HG02943 (cell line): Measurements from ENCODE around the gene ALG12.

ENCODE experiments used
- ATAC-seq: cut with Tn5 transposase; IDR thresholded peaks from one replicate; pipeline ENCODE4 v1.9.1; 2021; ENCODE audit warnings: mild to moderate bottlenecking, low read depth, moderate library complexity; ENCODE audit not compliant: unreplicated experiment

ALG12 gene

GRCh38 chr22:49958366-49958921, 40.2 kb upstream of the ALG12 start:
- ATAC-seq = no peak

GRCh38 chr22:49957826-49958365, 39.7 kb upstream of the ALG12 start:
- no peak for ATAC-seq

GRCh38 chr22:49956914-49957825, 38.9 kb upstream of the ALG12 start:
- ATAC-seq = no peak

GRCh38 chr22:49956418-49956770, 38.2 kb upstream of the ALG12 start:
- ATAC-seq = no peak

GRCh38 chr22:49955581-49956417, 37.6 kb upstream of the ALG12 start:
- ATAC-seq = no peak

GRCh38 chr22:49954991-49955580, 36.8 kb upstream of the ALG12 start:
- ATAC-seq = no peak

- no peak for ATAC-seq
Measured at GRCh38 chr22:49954354-49954753, 36.1 kb upstream of the ALG12 start.

- ATAC-seq = no peak
Measured at GRCh38 chr22:49953680-49954344, 35.6 kb upstream of the ALG12 start.

GRCh38 chr22:49953027-49953679, 34.9 kb upstream of the ALG12 start:
- no peak for ATAC-seq

- no peak for ATAC-seq
Measured at GRCh38 chr22:49951986-49952896, 34.0 kb upstream of the ALG12 start.

- ATAC-seq = no peak
Measured at GRCh38 chr22:49951678-49951985, 33.4 kb upstream of the ALG12 start.

- no peak for ATAC-seq
Measured at GRCh38 chr22:49951000-49951677, 32.9 kb upstream of the ALG12 start.

GRCh38 chr22:49950396-49950994, 32.3 kb upstream of the ALG12 start:
- no peak for ATAC-seq

GRCh38 chr22:49949914-49950292, 31.7 kb upstream of the ALG12 start:
- no peak for ATAC-seq

GRCh38 chr22:49948958-49949913, 31.0 kb upstream of the ALG12 start:
- no peak for ATAC-seq

- ATAC-seq = no peak
Measured at GRCh38 chr22:49948116-49948957, 30.1 kb upstream of the ALG12 start.
